Right lung (tissue), 10 donors: ENCODE measurements around the gene IMPG2. TPM values are rescaled to one million over a fixed set of nuclear protein-coding genes. Genes with fewer than 3 reads are reported as not detected.
A peak's percentile ranks its signal among the peaks of the same experiment; 100 is the strongest.
"Not testable (repeated sequence)": the region's sequence is repeated elsewhere in the genome, so short reads cannot be mapped to it uniquely, and the experiment has no call there.

Experiments
- DNase-seq, 2 donors: peaks; one replicate each; pipeline ENCODE4 v3.0.0-alpha.2; 2013
- long read RNA-seq, 8 donors: transcript quantifications; one replicate each; lab custom pipeline, GENCODE V29; 2026
- polyA plus RNA-seq, 5 donors: library from polyadenylated mRNA; unstranded; fragments of 120-200 nt; gene quantifications; one replicate each; pipeline versions ENCODE4 v1.2.1 to v1.2.3, GENCODE V29; 2013; ENCODE audit warnings: inconsistent platforms in 1 of 5, low replicate concordance in 1 of 5; ENCODE audit not compliant: insufficient read length in 5 of 5, insufficient read depth in 1 of 5

IMPG2 gene
- polyA plus RNA-seq, result under 1 TPM; 0.68 to 0.80 (median 0.71) TPM
- long read RNA-seq, donor 1, result 0 reads
- long read RNA-seq, donor 2, result 0 reads
- long read RNA-seq, donor 3, result 0 reads
- long read RNA-seq, donor 4, result 0 reads
- long read RNA-seq, donor 5, result 0 reads
- long read RNA-seq, donor 6, result 0 reads
- long read RNA-seq, donor 7, result 0 reads
- long read RNA-seq, donor 8, result 0 reads

DNA sequence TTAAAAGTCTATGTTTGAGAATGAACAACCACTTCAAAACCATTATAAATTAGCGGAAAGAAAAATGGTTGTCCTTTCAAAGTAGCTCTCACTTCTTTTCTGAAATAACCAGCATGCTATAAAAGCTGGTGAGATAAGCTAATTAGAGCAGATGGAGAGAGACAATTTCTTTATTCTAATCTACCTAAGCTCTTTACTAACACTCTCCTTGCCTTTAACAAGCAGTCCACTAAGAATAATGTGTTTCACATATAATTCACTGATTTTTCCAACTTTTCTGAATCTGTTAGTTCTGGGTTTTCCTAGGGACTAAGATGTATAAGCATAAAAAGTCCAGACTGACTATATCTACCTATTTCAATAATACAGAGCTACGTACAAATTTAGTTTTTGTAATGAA, at the start of gene IMPG2:
TSS of gene IMPG2 (minus strand) at position 101 of the 400 bp plus-strand sequence. CDS start 203 bp downstream, outside the sequence.
- no peak for DNase-seq

DNA sequence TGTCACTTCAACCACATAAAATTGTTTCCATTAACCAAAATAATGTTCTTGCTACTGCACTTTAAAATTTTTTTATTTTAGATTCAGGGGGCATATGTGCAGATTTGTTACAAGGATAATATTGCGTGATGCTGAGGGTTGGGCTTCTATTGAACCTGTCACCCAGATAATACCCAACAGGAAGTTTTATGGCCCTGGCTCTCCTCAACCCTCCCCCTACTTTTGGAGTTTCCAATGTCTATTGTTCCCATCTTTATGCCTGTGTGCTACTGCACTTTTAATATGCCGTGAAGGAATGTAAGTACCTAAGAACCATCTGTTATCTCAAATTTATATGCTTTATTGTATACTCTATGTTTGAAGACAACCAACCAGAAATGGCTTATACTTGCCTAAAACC, 42.0 kb upstream of the IMPG2 start:
- no peak for DNase-seq

DNA sequence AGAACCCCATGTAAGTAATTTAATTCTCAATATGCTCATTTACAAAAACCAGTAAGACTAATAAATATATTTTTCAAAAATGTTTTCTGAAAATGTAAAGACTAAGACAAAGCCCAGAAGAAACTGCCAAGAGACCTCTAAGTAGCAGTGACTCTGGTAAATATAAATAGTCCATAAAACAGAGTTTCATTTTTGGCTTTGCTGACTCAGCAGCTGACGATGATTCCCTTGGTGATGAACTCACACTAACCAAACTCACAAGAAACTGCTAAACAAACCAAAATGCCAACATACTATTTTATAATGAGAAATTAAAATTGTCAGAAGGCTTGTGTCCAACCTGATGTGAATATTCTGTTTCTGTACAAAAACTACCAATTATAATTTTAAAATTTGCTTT, 31.5 kb upstream of the IMPG2 start:
- no peak for DNase-seq

DNA sequence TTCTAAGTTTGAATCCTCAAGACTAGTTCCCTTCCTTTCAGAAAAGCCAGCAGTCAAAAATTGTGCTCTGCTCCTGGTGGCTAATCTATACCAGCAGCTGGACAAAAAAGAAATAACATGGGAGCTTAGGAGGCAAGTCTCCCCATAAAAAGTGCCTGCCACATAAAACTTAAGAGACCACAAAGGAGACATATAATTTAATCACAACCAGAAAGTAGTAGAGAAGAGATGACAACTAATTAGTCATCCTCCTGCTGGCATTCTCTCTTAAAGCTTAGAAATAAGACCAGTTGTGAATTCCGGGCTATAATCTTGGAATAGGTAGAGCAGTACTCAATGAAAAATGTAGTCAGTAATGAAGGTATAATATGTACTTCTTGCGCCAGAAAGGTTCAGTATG, 20.2 kb upstream of the IMPG2 start:
- no peak for DNase-seq

DNA sequence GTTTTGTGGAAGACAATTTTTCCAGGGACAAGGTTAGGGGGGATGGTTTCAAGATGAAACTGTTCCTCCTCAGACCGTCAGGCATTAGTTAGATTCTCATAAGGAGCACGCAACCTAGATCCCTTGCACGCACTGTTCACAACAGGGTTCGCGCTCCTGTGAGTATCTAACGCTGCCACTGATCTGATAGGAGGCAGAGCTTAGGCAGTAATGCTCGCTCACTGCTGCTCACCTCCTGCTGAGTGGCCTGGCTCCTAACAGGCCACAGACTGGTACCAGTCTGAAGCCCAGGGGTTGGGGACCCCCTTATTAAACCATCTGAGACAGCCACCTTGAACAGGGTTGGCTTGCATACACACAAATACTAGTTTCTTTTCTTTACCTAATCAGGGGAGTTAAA, 13.5 kb upstream of the IMPG2 start:
- no peak for DNase-seq

DNA sequence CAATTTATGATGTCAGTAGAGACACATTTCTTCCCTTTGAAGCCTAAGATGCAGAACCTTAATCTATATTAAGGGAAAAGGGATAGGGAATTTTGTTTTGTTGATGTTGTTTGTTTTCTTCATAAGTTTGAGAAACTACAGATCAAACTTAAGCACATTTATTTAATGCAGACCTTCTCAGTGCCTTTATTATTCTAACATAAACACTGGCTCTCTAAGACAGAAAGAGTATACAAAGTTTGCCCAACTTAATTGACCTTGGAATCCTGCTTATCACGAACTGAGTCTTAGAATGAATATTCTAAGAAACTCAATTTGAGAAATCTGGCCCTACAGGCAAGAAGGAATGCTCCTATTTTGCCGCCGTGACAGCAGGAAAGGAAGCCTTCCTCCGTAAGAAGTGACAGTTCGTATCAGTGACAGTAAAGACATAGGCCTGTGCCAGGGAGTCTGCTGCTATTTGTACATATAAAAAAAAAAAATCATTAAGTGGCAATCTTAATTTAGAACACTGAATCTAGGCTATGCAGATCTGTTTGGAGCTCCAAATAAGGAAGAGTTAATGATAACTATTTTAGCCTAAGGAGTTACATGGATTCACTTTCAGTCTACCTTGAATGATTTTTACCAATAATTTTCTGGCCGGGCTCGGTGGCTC, 8.8 kb upstream of the IMPG2 start:
- no peak for DNase-seq

DNA sequence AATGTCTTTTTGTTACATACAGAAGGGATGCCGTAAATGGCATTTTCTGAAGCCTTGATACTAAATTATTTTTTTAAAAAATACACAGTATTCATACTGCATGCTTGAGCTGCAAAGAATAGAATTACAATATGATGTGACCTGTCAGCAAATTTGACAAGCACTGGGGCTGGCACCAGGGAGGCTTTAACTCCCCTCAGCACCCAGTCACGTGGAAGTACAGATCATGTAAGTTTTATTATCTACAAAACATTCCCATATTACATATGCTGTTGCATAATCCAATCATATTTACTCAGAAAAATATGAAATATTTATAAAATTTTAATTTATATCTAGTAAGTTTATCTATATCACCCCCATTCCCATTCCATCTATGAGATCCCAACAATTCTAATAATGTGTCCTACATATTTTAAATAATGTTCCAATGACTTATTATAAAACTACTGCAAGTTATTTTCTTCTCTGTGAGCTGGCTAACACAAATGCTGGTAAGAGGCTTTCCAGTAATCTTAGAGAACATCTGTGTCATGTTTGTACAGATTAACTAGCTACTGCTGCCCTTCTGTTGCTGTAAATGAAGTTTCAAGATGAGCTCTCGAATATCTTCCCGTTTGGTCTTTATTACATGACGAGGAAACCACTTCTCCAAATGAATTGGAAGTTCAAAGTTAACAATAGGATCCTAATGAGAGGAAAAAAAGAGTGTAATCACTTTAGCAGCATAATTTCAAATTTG, 5.2 kb upstream of the IMPG2 start:
- no peak for DNase-seq

DNA sequence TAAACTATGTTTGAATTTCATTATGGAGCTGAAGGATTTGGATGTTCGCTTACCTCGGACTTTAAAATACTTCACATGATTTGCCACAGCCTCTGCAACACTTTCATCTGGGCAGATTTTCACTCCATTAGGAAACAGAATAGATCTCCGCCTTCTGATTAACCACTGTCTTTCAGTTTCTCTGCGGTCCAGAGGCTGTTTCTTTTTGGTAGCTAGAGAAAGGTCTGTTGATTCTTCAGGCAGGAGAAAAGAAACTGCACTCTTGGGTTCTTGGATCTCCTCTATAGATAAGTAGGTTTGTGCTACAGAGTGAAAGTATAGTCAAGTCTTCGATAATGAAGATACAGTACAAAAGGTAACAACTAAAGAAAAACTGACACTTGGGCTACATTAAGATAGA, 844 bp downstream of the IMPG2 start:
- DNase-seq, result no peak

DNA sequence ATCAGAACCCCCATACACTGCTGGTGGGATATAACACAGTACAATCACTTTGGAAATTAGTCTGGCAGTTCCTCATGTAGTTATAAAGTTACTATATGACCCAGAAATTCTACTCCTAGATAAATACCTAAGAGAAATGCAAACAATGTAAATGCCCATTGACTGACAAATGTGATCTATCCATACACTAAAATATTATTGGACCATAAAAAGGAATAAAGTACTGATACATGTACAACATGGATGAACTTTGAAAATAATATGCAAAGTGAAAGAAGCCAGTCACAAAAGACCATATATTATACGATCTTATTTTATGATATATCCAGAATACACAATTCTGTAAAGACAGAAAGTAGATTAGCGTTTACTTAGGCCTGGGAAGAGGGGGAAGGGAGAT, 7.8 kb downstream of the IMPG2 start:
- no peak for DNase-seq

DNA sequence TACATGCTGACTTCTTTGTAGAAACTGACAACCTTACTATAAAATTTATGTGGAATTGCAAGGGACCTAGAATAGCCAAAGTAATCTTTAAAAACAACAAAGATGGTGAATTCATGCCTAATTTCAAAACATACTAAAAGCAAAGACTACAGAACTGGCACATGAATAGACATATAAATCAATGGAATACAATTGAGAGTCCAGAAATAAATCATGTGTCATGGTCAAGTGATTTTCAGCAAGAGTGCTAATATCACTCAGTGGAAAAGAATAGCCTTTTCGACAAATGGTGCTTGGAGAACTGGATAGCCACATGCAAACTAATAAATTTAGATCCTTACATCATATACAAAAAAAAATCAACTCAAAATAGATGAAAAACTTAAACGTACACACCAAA, 8.7 kb downstream of the IMPG2 start:
- DNase-seq, result no peak

DNA sequence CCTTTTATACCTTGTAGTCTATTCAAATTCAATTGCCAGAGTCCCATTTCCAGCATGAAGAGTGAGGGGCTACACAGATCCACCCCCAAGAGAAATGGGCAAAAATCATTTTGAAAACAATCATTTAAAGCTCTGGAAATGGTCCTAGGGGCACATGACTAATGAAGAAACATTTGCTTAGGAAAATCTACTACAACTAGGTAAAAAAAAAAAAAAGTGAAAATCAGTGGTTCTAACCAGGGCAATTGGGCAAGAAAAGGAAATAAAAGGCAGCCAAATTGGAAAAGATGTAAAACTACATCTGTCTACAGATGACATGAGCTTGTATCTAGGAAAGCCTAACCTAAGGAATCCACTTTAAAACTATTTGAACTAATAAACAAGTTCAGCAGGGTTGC, 9.4 kb downstream of the IMPG2 start:
- DNase-seq, result no peak

DNA sequence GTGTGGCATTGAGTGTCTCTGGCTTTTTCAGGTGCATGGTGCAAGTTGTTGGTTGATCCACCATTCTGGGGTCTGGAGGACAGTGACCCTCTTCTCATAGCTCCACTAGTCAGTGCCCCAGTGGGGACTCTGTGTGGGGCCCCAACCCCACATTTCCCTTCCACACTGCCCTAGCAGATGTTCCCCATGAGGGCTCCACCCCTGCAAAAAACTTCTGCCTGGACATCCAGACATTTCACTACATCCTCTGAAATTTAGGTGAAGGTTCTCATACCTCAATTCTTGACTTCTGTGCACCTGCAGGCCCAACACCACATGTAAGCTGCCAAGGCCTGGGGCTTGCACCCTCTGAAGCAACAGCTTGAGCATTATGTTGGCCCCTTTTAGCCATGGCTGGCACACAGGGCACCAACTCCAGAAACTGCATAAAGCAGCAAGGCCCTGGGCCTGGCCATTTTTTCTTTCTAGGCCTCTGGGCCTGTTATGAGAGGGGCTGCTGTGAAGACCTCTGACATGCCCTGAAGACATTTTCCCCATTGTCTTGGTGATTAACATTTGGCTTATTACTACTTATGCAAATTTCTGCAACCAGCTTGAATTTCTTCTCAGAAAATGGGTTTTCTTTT, 12.1 kb downstream of the IMPG2 start:
- DNase-seq, result not testable (repeated sequence)

DNA sequence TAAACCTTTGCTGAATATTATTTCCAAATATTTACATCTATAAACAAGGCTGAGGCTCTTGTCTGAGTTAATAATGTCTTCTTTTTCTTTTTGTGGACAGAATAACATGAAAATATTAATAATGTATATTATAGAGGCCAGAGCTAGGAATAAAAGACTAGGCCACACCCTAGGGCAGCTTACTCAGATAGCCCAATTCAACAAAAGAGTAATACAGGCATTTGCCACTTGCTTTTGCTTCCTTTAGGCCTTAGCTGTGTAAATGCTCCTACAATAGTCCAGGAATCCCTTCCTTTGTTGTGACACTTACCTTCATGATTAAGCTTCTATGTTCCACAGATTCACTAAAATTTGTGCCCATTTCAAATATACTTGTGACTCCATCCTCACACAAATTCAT, 16.5 kb downstream of the IMPG2 start:
- no peak for DNase-seq

DNA sequence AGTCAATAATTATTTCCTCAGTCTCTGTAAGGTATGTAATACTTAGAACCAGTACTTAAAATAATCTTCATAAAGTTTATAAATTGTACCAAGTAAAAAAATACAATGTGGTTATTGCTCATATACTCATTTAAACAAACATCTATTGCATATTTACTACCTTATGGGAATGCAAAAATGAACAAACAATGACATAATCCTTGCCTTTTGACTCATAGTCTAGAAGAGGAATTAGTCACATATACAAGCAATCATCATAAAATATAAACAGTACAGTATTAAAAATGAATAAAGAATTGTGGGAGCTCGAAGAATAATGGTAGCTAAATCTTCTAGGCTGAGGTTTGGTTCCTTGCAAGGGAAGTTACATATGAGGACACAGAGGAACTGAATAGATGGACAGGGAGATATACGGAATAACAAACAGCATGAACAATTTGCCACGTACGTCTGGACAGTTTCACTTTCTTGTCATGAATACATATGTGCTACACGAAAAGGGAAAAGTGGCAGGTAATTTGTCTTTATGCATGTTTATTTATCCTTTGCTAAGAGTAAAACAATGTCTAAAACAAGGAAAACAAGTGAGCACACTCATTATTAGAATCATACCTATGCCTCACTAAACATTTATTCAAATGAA, 17.2 kb downstream of the IMPG2 start:
- no peak for DNase-seq

DNA sequence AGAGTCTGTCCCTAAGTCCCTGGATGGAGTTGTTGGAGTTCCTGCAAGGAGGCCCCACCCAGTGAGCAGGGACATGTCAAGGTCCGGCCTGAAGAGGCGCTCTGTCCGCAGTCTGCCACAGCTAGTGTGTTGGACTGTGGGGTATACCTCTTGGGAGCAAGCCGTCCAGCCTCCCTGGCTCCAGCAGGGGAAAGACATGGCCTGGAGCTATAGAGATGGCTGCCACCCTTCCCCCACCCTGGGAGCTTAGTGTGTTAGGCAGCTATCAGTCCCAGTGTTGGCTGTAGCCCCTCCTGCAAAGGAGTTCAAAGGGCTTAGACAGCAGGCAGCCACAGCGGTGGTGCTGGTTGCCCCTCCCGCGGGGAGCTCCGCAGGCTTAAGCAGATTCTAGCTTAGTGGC, 20.3 kb downstream of the IMPG2 start:
- no peak for DNase-seq

DNA sequence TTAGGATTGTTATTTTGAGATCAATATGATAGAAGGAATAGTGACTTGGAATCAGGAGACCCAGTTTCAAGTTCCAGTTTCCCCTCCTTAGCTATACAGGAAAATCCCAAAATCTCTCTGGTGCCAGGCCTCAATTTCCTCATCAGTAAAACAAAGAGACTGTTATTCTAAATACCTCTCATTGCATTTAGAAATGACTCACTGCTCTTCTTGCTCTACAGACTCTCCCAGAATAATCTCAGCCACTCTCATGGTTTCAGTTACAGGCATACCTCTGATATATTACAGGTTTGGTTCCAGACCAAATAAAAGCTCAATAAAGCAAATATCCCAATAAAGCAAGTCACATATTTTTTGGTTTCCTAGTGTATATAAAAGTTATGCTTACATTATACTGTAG, 28.3 kb downstream of the IMPG2 start:
- DNase-seq, result no peak

DNA sequence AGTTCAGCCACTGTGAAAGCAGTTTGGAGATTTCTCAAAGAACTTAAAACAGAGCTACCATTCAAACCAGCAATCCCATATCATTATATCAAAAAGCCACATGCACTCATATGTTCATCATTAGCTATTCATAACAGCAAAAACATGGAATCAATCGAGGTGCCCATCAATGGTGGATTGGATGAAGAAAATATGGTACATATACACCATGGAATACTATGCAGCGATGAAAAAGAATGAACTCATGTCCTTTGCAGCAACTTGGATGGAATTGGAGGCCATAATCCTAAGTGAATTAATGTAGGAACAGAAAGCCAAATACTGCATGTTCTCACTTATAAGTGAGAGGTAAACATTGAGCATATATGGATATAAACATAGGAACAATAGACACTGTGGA, 32.1 kb downstream of the IMPG2 start:
- DNase-seq, result no peak

DNA sequence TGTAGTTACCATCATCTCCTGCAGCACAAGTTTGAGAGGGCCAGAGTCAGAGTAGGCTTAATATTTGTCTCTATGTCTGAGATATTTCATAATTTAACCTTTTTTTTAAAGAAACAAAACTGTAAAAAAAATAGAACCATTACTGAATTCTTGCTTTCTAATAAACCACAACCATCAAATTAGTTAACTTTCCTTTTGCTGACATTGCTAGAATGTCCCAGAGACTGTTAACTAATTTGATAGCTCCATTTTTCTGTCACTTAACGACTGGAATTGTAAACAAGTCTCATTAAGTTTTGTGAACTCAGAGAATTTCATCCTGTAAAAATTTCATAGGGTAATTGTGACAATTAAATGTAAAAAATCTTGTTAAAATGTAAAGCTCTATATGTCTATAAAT, 35.6 kb downstream of the IMPG2 start:
- DNase-seq, result no peak

DNA sequence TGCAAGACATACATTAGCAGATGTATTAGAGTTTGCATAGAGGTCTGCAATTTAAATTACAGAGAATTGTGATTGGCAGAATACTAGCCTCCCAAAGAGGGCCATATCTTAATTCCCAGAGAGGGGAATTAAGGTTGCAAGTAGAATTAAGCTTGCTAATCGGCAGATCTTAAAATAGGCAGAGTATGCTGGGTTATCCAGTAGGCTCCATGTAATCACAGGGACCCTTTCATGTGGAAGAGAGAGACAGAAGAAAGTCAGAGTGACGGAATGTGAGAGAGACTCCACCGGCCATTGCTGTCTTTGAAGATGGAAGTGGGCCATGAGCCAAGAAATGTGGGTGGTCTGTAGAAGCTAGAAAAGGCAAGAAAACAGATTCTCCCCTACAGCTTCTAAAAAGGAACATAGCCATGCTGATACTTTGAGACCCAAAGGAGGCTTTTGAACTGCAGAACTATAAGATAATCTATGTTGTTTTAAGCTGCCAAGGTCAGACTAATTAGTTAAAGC, 38.8 kb downstream of the IMPG2 start:
- DNase-seq, result peak; percentile 55 to 70

DNA sequence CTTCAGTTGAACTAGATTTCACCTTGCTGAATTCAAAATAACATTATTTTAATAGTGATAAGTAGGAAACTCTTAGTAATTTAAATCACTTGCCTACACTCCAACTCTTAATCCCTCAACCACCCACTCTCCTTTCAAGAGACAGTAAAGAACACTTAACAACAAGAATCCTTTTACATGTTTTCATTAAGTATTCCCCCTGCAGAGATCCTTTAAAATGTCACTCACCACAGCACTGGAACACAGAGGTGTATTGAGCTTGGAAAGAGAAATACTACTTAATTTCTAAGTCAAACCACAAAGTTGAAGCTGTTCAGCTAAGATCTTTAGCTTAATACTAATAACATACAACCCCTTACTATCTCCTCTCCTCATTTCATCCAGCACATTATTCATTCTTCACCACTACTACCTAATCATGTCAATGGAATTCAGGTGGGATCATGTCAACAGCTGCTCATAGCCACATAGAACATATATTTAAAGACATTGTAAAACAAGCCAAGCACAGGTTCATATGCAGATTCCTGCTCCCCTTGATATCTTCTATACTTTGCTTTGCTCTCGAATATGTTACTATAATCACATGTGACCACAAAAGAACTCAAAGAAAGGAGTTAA, 40.5 kb downstream of the IMPG2 start:
- DNase-seq, result no peak

DNA sequence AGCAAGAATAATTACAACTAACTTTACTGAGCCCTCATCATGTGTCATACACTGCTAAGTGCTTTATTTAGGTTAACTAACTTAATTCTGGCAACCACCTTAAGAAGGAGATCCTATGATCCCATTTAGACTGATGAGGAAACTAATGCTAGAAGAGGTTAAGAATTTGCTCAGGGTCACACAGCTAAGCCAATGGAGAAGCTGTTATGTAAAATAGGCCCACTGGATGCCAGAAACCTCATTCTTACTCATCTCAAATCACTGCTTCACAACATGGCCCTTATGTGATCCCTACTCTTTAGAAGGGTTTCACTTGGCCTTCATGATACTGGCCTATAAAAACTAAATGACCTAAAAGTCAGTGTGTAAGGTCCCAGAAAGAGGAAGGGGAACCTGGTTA, 41.2 kb downstream of the IMPG2 start:
- DNase-seq, result no peak

DNA sequence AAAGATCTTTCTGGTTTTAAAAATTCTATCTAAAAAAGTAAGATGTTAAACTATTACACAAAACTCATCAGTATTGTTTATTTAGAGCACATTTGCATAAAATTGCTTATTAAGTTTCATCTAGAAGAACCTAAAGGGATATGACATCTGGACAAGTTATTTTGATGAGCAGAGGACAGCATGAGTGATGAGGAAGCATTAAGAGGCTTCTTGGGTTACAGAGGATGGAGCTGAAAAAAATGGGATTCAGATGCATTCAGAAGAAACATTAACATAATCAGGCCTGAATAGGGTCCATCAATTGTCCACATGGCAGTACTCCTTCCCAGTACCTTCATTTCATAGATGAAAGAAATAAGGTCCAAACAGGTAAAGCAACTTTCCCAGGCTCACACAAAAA, 41.6 kb downstream of the IMPG2 start:
- no peak for DNase-seq
